HepG2 (cell line): ENCODE measurements around the gene KLKB1. TPM values are rescaled to one million over a fixed set of nuclear protein-coding genes. Genes with fewer than 3 reads are reported as not detected.

ENCODE experiments used
- AKNA ChIP-seq: sonication (generic); formaldehyde crosslinking; IDR thresholded peaks from 2 replicates; pipeline ENCODE4 v1.4.0; 2020; ENCODE audit warnings: missing genetic modification reagents, borderline replicate concordance
- FOXP1 ChIP-seq, 2 experiments: fragments of 450-650 bp in 1 of 2; IDR thresholded peaks; 2 replicates each; pipeline ENCODE4 v1.6.1; 2017 to 2018; ENCODE audit warnings: antibody characterized with exemption in 1 of 2
- GMEB1 ChIP-seq: sonication (generic); formaldehyde crosslinking; IDR thresholded peaks from 2 replicates; pipeline ENCODE4 v1.5.1; 2020; ENCODE audit warnings: missing genetic modification reagents, mild to moderate bottlenecking, borderline replicate concordance
- HOMEZ ChIP-seq: IDR thresholded peaks from 2 replicates; pipeline ENCODE4 v1.6.1; 2016; ENCODE audit warnings: low read depth
- PITX1 ChIP-seq: sonication (generic); formaldehyde crosslinking; IDR thresholded peaks from 2 replicates; pipeline ENCODE4 v1.5.1; 2020; ENCODE audit warnings: mild to moderate bottlenecking, missing genetic modification reagents
- POGZ ChIP-seq: sonication (generic); formaldehyde crosslinking; IDR thresholded peaks from 2 replicates; pipeline ENCODE4 v1.4.0; 2020; ENCODE audit warnings: mild to moderate bottlenecking, missing genetic modification reagents
- POLR2A ChIP-seq, 2 experiments: IDR thresholded peaks; 2 replicates each; pipeline ENCODE4 v1.6.1; 2011; ENCODE audit warnings: low read depth in 2 of 2, low read length in 2 of 2, mild to moderate bottlenecking in 1 of 2, moderate library complexity in 1 of 2; ENCODE audit not compliant: insufficient read depth in 1 of 2
- SRSF9 ChIP-seq: fragments of 200-400 bp; formaldehyde crosslinking; IDR thresholded peaks from 2 replicates; pipeline ENCODE4 v1.6.1; 2018; ENCODE audit warnings: borderline replicate concordance, mild to moderate bottlenecking, low read depth, low read length; ENCODE audit not compliant: insufficient read depth, poor library complexity, severe bottlenecking
- TEF ChIP-seq: sonication (generic); formaldehyde crosslinking; IDR thresholded peaks from 2 replicates; pipeline ENCODE4 v1.5.0; 2020; ENCODE audit warnings: missing genetic modification reagents
- TFDP1 ChIP-seq: IDR thresholded peaks from 2 replicates; pipeline ENCODE4 v1.6.1; 2016; ENCODE audit warnings: missing compliant biosample characterization, missing genetic modification reagents, borderline replicate concordance
- XRCC5 ChIP-seq: fragments of 200-400 bp; formaldehyde crosslinking; optimal IDR thresholded peaks from 2 replicates; pipeline ENCODE3; 2017; ENCODE audit warnings: mild to moderate bottlenecking, low read length
- ZFP90 ChIP-seq: sonication (generic); formaldehyde crosslinking; IDR thresholded peaks from 2 replicates; pipeline ENCODE4 v1.8.0; 2022; ENCODE audit warnings: missing genetic modification reagents, mild to moderate bottlenecking, inconsistent platforms, borderline replicate concordance
- ZNF552 ChIP-seq: sonication (generic); formaldehyde crosslinking; IDR thresholded peaks from 2 replicates; pipeline ENCODE4 v1.9.0; 2022; ENCODE audit warnings: missing genetic modification reagents, mild to moderate bottlenecking, borderline replicate concordance
- ZNF576 ChIP-seq: sonication (generic); formaldehyde crosslinking; IDR thresholded peaks from 2 replicates; pipeline ENCODE4 v1.4.0; 2020; ENCODE audit warnings: mild to moderate bottlenecking, missing genetic modification reagents
- polyA plus RNA-seq, 8 experiments: library from polyadenylated mRNA; depleted of rRNA in 3 of 8; stranded (reverse) in 7 of 8; unstranded in 1 of 8; fragments of >200 nt; fragmentation: Illumina TruSeq in 4 of 8; extraction: Trizol in 4 of 8; gene quantifications; 2 replicates each; pipeline versions ENCODE4 v1.2.1 to v1.2.3, GENCODE V29; 2011 to 2016; ENCODE audit warnings: low read depth in 4 of 8, missing spikeins in 1 of 8, mixed read lengths in 1 of 8; ENCODE audit not compliant: insufficient read depth in 1 of 8
- total RNA-seq, 5 experiments: library from RNA; depleted of rRNA; stranded (reverse); fragments of >200 nt; fragmentation: Illumina TruSeq; extraction: Trizol; gene quantifications; 2 replicates each; pipeline ENCODE4 v1.2.3, GENCODE V29; 2016; ENCODE audit warnings: low read depth in 1 of 5

Gene KLKB1
- total and polyA plus RNA-seq, 2 of the 13 experiments (the other 11 are each of a cell fraction or from before 2014, with no cell fraction given), result 0.26 to 0.49 TPM

- TF ChIP-seq AKNA (CRISPR knock-in tag) (no peak), TFDP1 (CRISPR knock-in tag) (no peak), HOMEZ (CRISPR knock-in tag) (no peak), TEF (0 out of 2 replicates have a peak, but pooled peaks have one; percentile 65), POGZ (CRISPR knock-in tag) (no peak), POLR2A (IDR thresholded peaks at IDR 0.05; ENCODE audit: insufficient read depth in 1 of 2, low read depth in 2 of 2, low read length in 2 of 2) (peak; percentile 20 to 32; a peak in 2 of 4 replicates), ZNF552 (CRISPR knock-in tag) (no peak), XRCC5 (peak; percentile 43), SRSF9 (no peak), PITX1 (CRISPR knock-in tag) (no peak; the same call in 1 of the 2 replicates), GMEB1 (CRISPR knock-in tag) (no peak), FOXP1 (IDR thresholded peaks at IDR 0.05) (no peak), FOXP1 (CRISPR knock-in tag; IDR thresholded peaks at IDR 0.05) (no peak), ZFP90 (CRISPR knock-in tag) (no peak), ZNF576 (no peak)
Measured at GRCh38 chr4:186192066-186192612, 35.2 kb upstream of the KLKB1 start (continued).
